Mucosa of stomach (tissue), 1 donor: ENCODE results near the gene NUDT2.
A peak's percentile ranks its signal among the peaks of the same experiment; 100 is the strongest.
"Not testable (repeated sequence)": the region's sequence is repeated elsewhere in the genome, so short reads cannot be mapped to it uniquely, and the experiment has no call there.

Source experiments
- H3K27me3 ChIP-seq: one replicate; pipeline ENCODE4 v1.7.0; 2013; ENCODE audit warnings: mild to moderate bottlenecking, low read length; ENCODE audit not compliant: control insufficient read depth, insufficient read depth
- H3K36me3 ChIP-seq: one replicate; pipeline ENCODE4 v1.7.0; 2013; ENCODE audit warnings: low read length; ENCODE audit not compliant: control insufficient read depth, insufficient read depth
- H3K4me1 ChIP-seq: one replicate; pipeline ENCODE4 v1.7.0; 2013; ENCODE audit warnings: mild to moderate bottlenecking, low read length; ENCODE audit not compliant: control insufficient read depth, insufficient read depth
- H3K4me3 ChIP-seq: one replicate; pipeline ENCODE4 v1.7.0; 2013; ENCODE audit warnings: low read length
- H3K9ac ChIP-seq: one replicate; pipeline ENCODE4 v1.7.0; 2013; ENCODE audit warnings: mild to moderate bottlenecking, low read length, moderate library complexity
- H3K9me3 ChIP-seq: one replicate; pipeline ENCODE4 v1.7.0; 2013; ENCODE audit warnings: mild to moderate bottlenecking, low read length, moderate library complexity; ENCODE audit not compliant: control insufficient read depth
- donor health status: Pancreatic carcinoma.

Gene NUDT2

DNA sequence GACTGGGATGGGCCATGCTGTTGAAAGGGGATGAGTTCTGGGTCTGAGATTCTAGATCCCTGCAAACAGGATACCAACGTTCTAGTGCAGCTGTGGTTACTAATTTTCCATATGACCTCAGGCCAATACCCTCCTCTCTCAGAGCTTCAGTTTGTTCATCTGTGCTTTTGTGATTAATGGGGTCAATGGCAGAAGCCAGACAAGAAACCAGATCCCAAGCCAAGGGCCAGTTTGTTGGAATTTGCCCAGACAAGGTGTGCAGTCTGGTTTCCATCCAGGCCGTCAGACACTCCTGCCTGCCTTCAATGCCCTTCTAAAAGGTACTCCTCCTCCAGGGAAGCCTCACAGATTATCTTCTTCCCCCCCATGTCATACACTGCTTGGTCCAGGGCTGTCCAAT lies 35.9 kb downstream of the NUDT2 start:
- H3K4me1 ChIP-seq = no peaks in the 10 kb centered on the region
- H3K27me3 ChIP-seq = no peaks in the 10 kb centered on the region
- no peak overlapping the region for H3K9ac ChIP-seq
- no peaks in the 10 kb centered on the region for H3K9me3 ChIP-seq
- H3K36me3 ChIP-seq = peaks cover 8% of the 10 kb centered on the region
- no peak overlapping the region for H3K4me3 ChIP-seq

DNA sequence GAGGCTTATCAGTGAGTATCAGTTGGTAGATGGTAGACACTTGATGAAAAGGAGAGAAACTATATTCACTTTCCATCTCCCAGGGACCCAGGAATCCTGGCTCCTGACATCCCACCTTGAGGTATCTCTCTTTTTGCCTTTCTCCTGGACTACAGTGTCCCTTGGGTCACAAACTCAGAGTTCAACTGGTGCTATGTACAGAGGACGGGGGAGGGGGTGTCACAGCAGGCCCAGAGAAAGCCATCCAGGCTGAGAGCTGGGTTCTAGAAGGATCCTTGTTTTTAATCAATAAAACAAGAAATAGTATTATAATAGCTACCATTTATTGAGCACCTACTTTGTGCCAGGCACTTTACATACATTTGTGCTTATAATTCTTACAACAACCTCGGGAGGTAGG lies 37.0 kb downstream of the NUDT2 start:
- H3K4me3 ChIP-seq = no peak overlapping the region

DNA sequence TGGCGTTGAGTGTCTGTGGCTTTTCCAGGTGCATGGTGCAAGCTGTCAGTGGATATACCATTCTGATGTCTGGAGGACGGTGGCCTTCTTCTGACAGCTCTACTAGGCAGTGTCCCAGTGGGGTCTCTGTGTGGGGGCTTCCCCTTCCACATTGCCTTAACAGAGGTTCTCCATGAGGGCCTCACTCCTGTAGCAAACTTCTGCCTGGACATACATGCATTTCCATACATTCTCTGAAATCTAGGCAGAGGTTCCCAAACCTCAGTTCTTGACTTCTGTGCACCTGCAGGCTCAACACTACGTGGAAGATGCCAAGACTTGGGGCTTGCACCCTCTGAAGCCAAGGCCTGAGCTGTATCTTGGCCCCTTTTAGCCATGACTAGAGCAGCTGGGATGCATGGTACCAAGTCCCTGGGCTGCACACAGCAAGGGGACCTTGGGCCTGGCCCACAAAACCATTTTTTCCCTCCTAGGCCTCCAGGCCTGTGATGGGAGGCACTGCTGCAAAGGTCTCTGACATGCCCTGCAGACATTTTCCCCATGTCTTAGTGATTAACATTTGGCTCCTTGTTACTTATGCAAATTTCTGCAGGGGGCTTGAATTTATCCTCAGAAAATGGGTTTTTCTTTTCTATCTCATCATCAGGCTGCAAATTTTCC lies 38.5 kb downstream of the NUDT2 start:
- H3K36me3 ChIP-seq, H3K9me3 ChIP-seq, H3K4me3 ChIP-seq, H3K4me1 ChIP-seq, H3K9ac ChIP-seq, H3K27me3 ChIP-seq: not testable (repeated sequence)

More for the DNA sequence above, 37.0 kb downstream of the NUDT2 start:
- Histone ChIP-seq H3K9me3 (no peaks in the 10 kb centered on the region), H3K27me3 (no peaks in the 10 kb centered on the region), H3K9ac (no peak overlapping the region), H3K36me3 (peaks cover 8% of the 10 kb centered on the region), H3K4me1 (no peaks in the 10 kb centered on the region)

DNA sequence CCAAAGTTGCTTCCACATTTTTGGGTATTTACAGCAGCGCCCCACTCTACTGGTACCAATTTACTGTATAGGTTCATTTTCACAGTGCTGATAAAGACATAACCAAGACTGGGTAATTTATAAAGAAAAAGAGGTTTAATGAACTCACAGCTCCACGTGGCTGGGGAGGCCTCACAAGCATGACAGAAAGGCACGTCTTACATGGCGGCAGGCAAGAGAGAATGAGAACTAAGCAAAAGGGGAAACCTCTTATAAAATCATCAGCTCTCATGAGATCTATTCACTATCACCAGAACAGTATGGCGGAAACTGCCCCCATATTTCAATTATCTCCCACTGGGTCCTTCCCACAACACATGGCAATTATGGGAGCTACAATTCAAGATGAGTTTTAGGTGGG lies 39.4 kb downstream of the NUDT2 start:
- not testable (repeated sequence) for H3K9me3 ChIP-seq, H3K9ac ChIP-seq, H3K4me1 ChIP-seq, H3K36me3 ChIP-seq, H3K4me3 ChIP-seq, H3K27me3 ChIP-seq

DNA sequence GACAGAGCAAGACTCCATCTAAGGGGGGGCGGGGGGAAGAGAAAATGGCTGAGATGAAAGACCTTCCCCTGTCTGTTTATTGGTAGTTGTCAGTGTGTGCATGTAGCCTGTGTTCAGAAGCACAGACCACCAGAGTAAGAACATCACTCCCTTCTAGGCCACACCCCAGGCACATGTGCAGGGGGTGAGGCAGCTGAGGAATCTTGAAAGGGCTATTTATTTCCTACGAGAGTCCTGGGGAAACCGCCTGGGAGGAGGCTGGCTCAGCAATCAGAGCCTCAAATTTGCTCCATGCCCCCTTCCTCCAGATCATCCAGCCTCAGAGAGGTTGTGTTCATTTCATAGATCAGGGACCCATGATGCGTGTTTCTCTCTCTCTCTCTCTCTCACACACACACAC lies 40.3 kb downstream of the NUDT2 start:
- Histone ChIP-seq H3K36me3 (peaks cover 8% of the 10 kb centered on the region), H3K4me1 (peaks cover 9% of the 10 kb centered on the region), H3K9ac (no peak overlapping the region), H3K4me3 (no peak overlapping the region), H3K27me3 (no peaks in the 10 kb centered on the region), H3K9me3 (no peaks in the 10 kb centered on the region)

DNA sequence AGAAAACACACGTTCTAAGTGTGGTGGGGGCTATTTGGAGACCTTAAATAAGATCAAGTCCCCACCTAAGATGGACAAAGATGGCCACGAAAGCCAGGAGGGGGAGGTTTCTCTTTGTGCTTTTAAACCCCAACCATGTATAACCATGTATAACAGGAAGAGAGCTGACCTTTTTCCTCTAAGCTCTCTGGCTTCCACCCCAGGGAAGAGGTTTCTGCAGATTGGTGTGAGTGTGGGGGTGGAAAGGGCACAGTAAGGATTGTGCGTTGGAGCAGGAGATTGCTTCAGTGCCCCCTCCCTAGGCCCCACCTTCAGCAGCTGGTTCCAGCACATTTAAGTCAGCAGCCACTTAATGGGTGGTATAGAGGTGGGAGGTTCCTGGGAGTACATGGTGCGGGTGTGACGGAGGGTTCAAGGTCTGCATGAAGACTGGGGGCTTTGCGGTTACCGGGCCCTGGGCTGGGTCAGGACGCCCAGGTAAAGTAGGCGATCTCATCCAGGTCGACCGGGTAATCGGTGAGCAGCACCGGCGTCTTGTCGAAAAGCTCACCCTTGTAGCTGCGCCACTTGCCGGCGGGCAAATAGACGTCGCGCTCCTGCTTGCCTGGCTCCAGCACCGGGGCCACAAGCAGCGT lies 41.1 kb downstream of the NUDT2 start:
- no peak overlapping the region for H3K9ac ChIP-seq
- H3K27me3 ChIP-seq = no peaks in the 10 kb centered on the region
- H3K9me3 ChIP-seq = no peaks in the 10 kb centered on the region
- no peak overlapping the region for H3K4me3 ChIP-seq
- H3K36me3 ChIP-seq = peaks cover 8% of the 10 kb centered on the region
- H3K4me1 ChIP-seq = peaks cover 17% of the 10 kb centered on the region

DNA sequence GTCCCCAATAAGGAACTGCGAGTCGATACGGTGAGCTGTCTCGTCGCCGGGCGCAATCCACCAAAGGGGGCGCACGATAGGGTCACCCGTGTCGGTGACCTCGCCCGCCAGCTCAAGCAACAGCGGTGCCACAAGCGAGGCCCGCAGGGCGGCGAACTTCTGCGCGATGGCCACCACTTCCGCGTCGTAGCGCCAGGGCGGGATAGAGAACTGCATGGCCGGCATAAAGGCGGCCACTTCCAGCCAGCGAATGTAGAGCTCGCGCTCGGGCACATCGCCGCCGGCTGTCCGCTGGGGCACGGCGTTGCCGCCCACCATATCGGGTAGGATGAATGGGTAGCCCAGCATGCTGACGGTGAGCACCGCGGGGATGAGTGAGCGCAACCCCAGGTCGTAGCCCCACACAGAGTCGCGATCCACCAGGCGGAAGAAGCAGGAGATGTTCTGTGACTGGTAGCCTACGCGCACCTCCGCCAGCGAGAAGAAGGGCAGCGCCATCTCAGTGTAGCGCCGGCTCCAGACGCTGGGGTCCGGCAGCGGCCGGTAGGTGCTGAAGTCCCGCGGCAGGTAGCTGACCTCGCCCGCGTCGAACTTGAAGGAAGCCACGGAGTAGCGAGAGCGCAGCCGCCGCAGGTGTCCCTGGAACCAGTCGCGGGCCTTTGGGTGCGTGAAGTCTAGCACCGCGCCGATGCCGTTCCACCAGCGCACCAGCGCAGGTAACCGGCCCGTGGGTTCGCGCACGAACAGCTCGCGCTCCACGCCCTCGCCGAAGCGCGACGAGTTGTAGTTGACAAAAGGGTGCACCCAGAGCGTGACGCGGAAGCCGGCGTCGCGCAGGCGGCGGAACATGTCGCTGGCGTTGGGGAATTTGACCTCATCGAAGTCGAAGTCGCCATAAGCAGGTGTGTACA lies 41.9 kb downstream of the NUDT2 start:
- Histone ChIP-seq H3K9ac (no peak overlapping the region), H3K9me3 (no peaks in the 10 kb centered on the region), H3K4me3 (no peak overlapping the region), H3K27me3 (no peaks in the 10 kb centered on the region), H3K36me3 (peaks cover 8% of the 10 kb centered on the region), H3K4me1 (peaks cover 25% of the 10 kb centered on the region)

DNA sequence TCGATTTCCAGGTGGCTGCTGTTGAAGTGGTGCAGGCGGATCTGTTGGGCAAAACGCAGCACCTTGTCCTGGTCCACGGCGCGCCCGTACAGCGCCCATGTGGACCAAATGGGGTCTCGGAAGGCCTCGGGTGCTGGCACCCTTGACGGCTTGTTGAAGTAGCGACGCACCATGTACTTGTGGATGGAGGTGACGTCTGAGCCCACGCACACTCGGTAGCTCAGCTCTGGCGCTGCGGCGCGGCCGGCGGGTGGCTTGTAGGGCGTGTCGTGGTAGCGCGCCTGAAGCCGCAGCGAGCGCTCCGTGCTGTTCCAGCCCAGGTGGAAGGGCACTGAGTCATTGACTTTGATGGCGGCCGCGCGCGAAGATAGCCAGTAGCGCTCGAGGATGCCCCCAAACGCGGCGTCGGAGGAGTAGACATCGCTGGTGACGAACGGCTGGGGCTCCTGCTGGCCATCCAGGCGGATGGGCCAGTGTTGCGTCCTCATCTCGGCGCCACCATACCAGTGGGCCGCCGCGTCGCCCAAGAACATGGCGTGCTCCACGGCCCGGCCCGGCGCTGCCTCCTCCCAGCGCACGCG lies 42.6 kb downstream of the NUDT2 start:
- no peak overlapping the region for H3K4me3 ChIP-seq
- peaks cover 26% of the 10 kb centered on the region for H3K4me1 ChIP-seq
- H3K36me3 ChIP-seq = peaks cover 8% of the 10 kb centered on the region
- no peaks in the 10 kb centered on the region for H3K9me3 ChIP-seq
- H3K27me3 ChIP-seq = no peaks in the 10 kb centered on the region
- no peak overlapping the region for H3K9ac ChIP-seq

DNA sequence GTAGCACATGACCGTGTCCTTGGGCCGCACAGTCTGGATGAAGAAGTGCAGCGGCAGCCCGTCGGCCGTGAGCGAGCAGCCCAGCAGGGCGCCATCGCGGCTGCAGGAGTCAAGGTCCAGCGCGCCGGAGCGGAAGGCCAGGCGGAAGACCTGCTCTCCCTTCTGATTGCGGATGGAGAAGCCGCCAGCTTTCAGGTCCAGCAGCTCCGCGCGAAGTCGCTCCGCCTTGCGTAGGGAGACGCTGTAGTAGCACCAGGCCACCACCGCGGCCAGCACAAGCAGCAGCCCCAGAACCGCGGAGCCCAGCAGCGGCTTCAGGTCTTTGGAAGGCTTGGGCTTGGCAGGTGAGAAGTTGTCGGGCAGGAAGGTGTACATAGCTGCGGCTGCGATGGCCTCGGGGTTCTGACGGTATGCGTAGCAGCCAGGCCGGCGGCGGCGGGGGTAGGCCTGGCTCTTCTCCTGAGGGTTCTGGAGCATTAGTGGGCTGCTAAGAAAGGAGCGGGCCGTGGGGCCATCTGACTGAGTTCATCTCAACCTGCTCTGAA lies 43.2 kb downstream of the NUDT2 start:
- Histone ChIP-seq H3K4me1 (peaks cover 26% of the 10 kb centered on the region), H3K27me3 (no peaks in the 10 kb centered on the region), H3K4me3 (no peak overlapping the region), H3K9me3 (no peaks in the 10 kb centered on the region), H3K9ac (no peak overlapping the region), H3K36me3 (peaks cover 8% of the 10 kb centered on the region)

DNA sequence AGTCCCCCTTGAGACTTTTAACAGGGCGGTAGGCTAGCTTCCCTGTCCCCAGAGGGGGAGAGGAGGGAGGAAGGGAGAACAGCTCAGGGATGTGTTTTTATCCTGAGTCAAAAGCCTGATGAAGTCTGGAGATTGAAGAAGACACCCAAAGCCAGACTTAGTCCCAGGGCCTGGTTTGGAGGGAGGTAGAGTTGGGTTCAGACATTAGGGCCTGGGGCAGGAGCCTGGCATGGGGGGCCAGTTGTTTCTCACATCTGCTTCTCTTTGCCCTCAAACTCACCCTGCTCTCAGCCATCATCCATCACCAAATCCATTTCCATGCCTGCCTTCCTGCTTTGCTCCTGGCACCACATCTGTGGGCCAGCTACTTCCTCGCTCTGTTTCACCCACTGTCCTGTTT lies 44.4 kb downstream of the NUDT2 start:
- H3K9me3 ChIP-seq = no peaks in the 10 kb centered on the region
- H3K9ac ChIP-seq = peak overlapping the region; percentile 3
- peaks cover 26% of the 10 kb centered on the region for H3K4me1 ChIP-seq
- H3K36me3 ChIP-seq = peaks cover 8% of the 10 kb centered on the region
- no peaks in the 10 kb centered on the region for H3K27me3 ChIP-seq
- H3K4me3 ChIP-seq = no peak overlapping the region

DNA sequence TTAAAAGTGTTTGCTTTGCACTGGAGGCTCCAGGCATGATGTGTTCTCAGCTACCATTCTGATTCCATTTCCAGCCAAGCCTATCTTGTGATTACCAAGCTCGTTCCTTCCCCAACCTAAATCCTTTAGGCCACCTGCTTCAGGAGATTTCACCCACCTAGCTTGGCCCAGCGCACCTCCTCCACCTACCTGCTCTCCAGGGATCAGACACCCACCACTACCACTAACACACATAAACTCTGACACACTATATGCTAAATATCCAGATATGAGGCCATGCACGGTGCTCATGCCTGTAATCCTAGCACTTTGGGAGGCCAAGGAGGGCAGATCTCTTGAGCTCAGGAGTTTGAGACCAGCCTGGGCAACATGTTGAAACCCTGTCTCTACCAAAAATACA lies 45.0 kb downstream of the NUDT2 start:
- Histone ChIP-seq H3K36me3 (peaks cover 8% of the 10 kb centered on the region), H3K9ac (peak overlapping the region; percentile 3), H3K4me3 (no peak overlapping the region), H3K9me3 (no peaks in the 10 kb centered on the region), H3K4me1 (peaks cover 31% of the 10 kb centered on the region), H3K27me3 (no peaks in the 10 kb centered on the region)
